ENCODE results near the gene RTKN. TPM values are rescaled to one million over a fixed set of nuclear protein-coding genes. Genes with fewer than 3 reads are reported as not detected.
A peak's percentile ranks its signal among the peaks of the same experiment; 100 is the strongest.
"Not testable (repeated sequence)": the region's sequence is repeated elsewhere in the genome, so short reads cannot be mapped to it uniquely, and the experiment has no call there.

The RTKN gene
- total and polyA plus RNA-seq, 9 donors, result 35.4 to 58.5 (median 47.6) TPM

GRCh38 chr2:74448771-74449170 lies 7.0 kb upstream of the RTKN start:
- peaks cover 6% of the 10 kb centered on the region for H3K4me1 ChIP-seq (ENCODE audit: control insufficient read depth, insufficient read depth, low read length)
- no peaks in the 10 kb centered on the region for H3K36me3 ChIP-seq (ENCODE audit: control insufficient read depth, insufficient read depth, low read length)
- H3K27ac ChIP-seq (ENCODE audit: low read length), result no peak overlapping the region
- peaks cover 2% of the 10 kb centered on the region for H3K27me3 ChIP-seq (ENCODE audit: control insufficient read depth, insufficient read depth, low read length)
- 100% methylated on average over 1 of the region's 2 CpGs for WGBS (ENCODE audit: insufficient coverage)
- no peak overlapping the region for H3K4me3 ChIP-seq (ENCODE audit: low read length)
- no peaks in the 10 kb centered on the region for H3K9me3 ChIP-seq (replicated peaks; ENCODE audit: control insufficient read depth, low read depth, low read length)
- DNase-seq, result no peak

- no peak overlapping the region for H3K27ac ChIP-seq (ENCODE audit: low read length)
- no peak for DNase-seq
- no peaks in the 10 kb centered on the region for H3K9me3 ChIP-seq (replicated peaks; ENCODE audit: control insufficient read depth, low read depth, low read length)
- H3K4me3 ChIP-seq (ENCODE audit: low read length), result no peak overlapping the region
- H3K27me3 ChIP-seq (ENCODE audit: control insufficient read depth, insufficient read depth, low read length), result peaks cover 2% of the 10 kb centered on the region
- no CpG with 5 or more reads among the region's 5 CpGs for WGBS (ENCODE audit: insufficient coverage)
- H3K36me3 ChIP-seq (ENCODE audit: control insufficient read depth, insufficient read depth, low read length), result no peaks in the 10 kb centered on the region
- peaks cover 6% of the 10 kb centered on the region for H3K4me1 ChIP-seq (ENCODE audit: control insufficient read depth, insufficient read depth, low read length)
Observed at GRCh38 chr2:74447230-74447999, 5.7 kb upstream of the RTKN start.

- Histone ChIP-seq H3K27me3 (ENCODE audit: control insufficient read depth, insufficient read depth, low read length) (peaks cover 4% of the 10 kb centered on the region), H3K4me3 (ENCODE audit: low read length) (no peak overlapping the region), H3K4me1 (ENCODE audit: control insufficient read depth, insufficient read depth, low read length) (peaks cover 30% of the 10 kb centered on the region), H3K27ac (ENCODE audit: low read length) (no peak overlapping the region), H3K36me3 (ENCODE audit: control insufficient read depth, insufficient read depth, low read length) (no peaks in the 10 kb centered on the region), H3K9me3 (replicated peaks; ENCODE audit: control insufficient read depth, low read depth, low read length) (no peaks in the 10 kb centered on the region)
- DNase-seq, result no peak
- WGBS (ENCODE audit: insufficient coverage), result 0% methylated on average over 1 of the region's 5 CpGs
Observed at GRCh38 chr2:74444498-74445318, 3.0 kb upstream of the RTKN start.

GRCh38 chr2:74442483-74443297 lies 953 bp upstream of the RTKN start:
- Histone ChIP-seq H3K4me1 (ENCODE audit: control insufficient read depth, insufficient read depth, low read length) (peaks cover 49% of the 10 kb centered on the region), H3K4me3 (ENCODE audit: low read length) (peak overlapping the region; percentile 65), H3K27ac (ENCODE audit: low read length) (peak overlapping the region; percentile 35)
- H3K9me3 ChIP-seq (replicated peaks; ENCODE audit: control insufficient read depth, low read depth, low read length); DNase-seq; H3K27me3 ChIP-seq (ENCODE audit: control insufficient read depth, insufficient read depth, low read length); H3K36me3 ChIP-seq (ENCODE audit: control insufficient read depth, insufficient read depth, low read length): not testable (repeated sequence)
- WGBS (ENCODE audit: insufficient coverage), result 77% methylated on average over 4 of the region's 16 CpGs

- Histone ChIP-seq H3K27me3 (ENCODE audit: control insufficient read depth, insufficient read depth, low read length) (peaks cover 2% of the 10 kb centered on the region), H3K4me3 (ENCODE audit: low read length) (peak overlapping the region; percentile 65), H3K4me1 (ENCODE audit: control insufficient read depth, insufficient read depth, low read length) (peaks cover 62% of the 10 kb centered on the region), H3K9me3 (replicated peaks; ENCODE audit: control insufficient read depth, low read depth, low read length) (no peaks in the 10 kb centered on the region), H3K36me3 (ENCODE audit: control insufficient read depth, insufficient read depth, low read length) (peaks cover 11% of the 10 kb centered on the region), H3K27ac (ENCODE audit: low read length) (peak overlapping the region; percentile 99)
- no peak for DNase-seq
- 4% methylated on average over 33 of the region's 33 CpGs for WGBS (ENCODE audit: insufficient coverage)
Observed at GRCh38 chr2:74441170-74441689, 507 bp downstream of the RTKN start.

- Histone ChIP-seq H3K4me1 (ENCODE audit: control insufficient read depth, insufficient read depth, low read length) (peaks cover 68% of the 10 kb centered on the region), H3K9me3 (replicated peaks; ENCODE audit: control insufficient read depth, low read depth, low read length) (no peaks in the 10 kb centered on the region), H3K27me3 (ENCODE audit: control insufficient read depth, insufficient read depth, low read length) (peaks cover 2% of the 10 kb centered on the region), H3K36me3 (ENCODE audit: control insufficient read depth, insufficient read depth, low read length) (peaks cover 14% of the 10 kb centered on the region), H3K4me3 (ENCODE audit: low read length) (peak overlapping the region; percentile 65), H3K27ac (ENCODE audit: low read length) (peak overlapping the region; percentile 99)
- DNase-seq, result peak; percentile 97
- WGBS (ENCODE audit: insufficient coverage), result 2% methylated on average over 26 of the region's 45 CpGs
Observed at GRCh38 chr2:74440378-74441169, 1.2 kb downstream of the RTKN start.

- peaks cover 19% of the 10 kb centered on the region for H3K36me3 ChIP-seq (ENCODE audit: control insufficient read depth, insufficient read depth, low read length)
- peak overlapping the region; percentile 65 for H3K4me3 ChIP-seq (ENCODE audit: low read length)
- H3K27ac ChIP-seq (ENCODE audit: low read length), result peak overlapping the region; percentile 99
- peaks cover 69% of the 10 kb centered on the region for H3K4me1 ChIP-seq (ENCODE audit: control insufficient read depth, insufficient read depth, low read length)
- WGBS (ENCODE audit: insufficient coverage), result 5% methylated on average over 11 of the region's 14 CpGs
- peaks cover 2% of the 10 kb centered on the region for H3K27me3 ChIP-seq (ENCODE audit: control insufficient read depth, insufficient read depth, low read length)
- no peaks in the 10 kb centered on the region for H3K9me3 ChIP-seq (replicated peaks; ENCODE audit: control insufficient read depth, low read depth, low read length)
- DNase-seq, result peak; percentile 96
Observed at GRCh38 chr2:74439803-74440377, 1.8 kb downstream of the RTKN start.

GRCh38 chr2:74439373-74439772 lies 2.4 kb downstream of the RTKN start:
- Histone ChIP-seq H3K27me3 (ENCODE audit: control insufficient read depth, insufficient read depth, low read length) (peaks cover 2% of the 10 kb centered on the region), H3K4me1 (ENCODE audit: control insufficient read depth, insufficient read depth, low read length) (peaks cover 67% of the 10 kb centered on the region), H3K36me3 (ENCODE audit: control insufficient read depth, insufficient read depth, low read length) (peaks cover 21% of the 10 kb centered on the region), H3K27ac (ENCODE audit: low read length) (peak overlapping the region; percentile 99), H3K4me3 (ENCODE audit: low read length) (peak overlapping the region; percentile 65), H3K9me3 (replicated peaks; ENCODE audit: control insufficient read depth, low read depth, low read length) (no peaks in the 10 kb centered on the region)
- no peak for DNase-seq
- 3% methylated on average over 3 of the region's 3 CpGs for WGBS (ENCODE audit: insufficient coverage)

GRCh38 chr2:74438248-74438647 lies 3.5 kb downstream of the RTKN start:
- H3K4me3 ChIP-seq (ENCODE audit: low read length), result no peak overlapping the region
- no peak for DNase-seq
- H3K4me1 ChIP-seq (ENCODE audit: control insufficient read depth, insufficient read depth, low read length), result peaks cover 63% of the 10 kb centered on the region
- H3K9me3 ChIP-seq (replicated peaks; ENCODE audit: control insufficient read depth, low read depth, low read length), result no peaks in the 10 kb centered on the region
- peaks cover 21% of the 10 kb centered on the region for H3K36me3 ChIP-seq (ENCODE audit: control insufficient read depth, insufficient read depth, low read length)
- WGBS (ENCODE audit: insufficient coverage), result 83% methylated on average over 1 of the region's 1 CpG
- peaks cover 2% of the 10 kb centered on the region for H3K27me3 ChIP-seq (ENCODE audit: control insufficient read depth, insufficient read depth, low read length)
- no peak overlapping the region for H3K27ac ChIP-seq (ENCODE audit: low read length)
